Measurements from ENCODE around the gene PRH2.

DNA sequence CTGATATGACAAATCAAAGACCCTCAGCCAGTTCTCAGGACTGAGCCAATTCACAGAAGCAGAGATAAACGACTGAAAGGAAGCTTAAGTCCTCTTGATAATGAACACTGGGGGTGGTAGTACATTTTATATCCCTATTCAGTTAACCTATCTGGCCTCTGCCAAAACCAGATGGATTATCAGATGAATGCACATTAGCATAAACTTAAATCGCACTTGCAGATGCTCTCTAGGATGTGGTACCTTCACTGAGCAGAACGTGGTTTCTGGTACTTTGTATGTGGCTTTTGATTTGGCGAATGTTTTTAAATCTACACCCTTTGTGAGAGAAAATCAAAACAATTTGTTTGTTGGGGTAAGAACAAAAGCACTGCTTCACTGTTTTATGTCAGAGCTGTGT is 31.2 kb downstream of the PRH2 start:
- TF ChIP-seq EZH2 (IDR thresholded peaks at IDR 0.05) (no peak), POLR2AphosphoS5 (IDR thresholded peaks at IDR 0.05; ENCODE audit: borderline replicate concordance, low read depth, low read length) (no peak), FOXP2 (optimal IDR thresholded peaks at IDR 0.05; ENCODE audit: control extremely low read depth, extremely low read length, insufficient read depth) (no peak)

Measured in SK-N-MC (cell line).